Esophagus muscularis mucosa (tissue), 4 donors: ENCODE results near the gene MCCD1. TPM values are rescaled to one million over a fixed set of nuclear protein-coding genes. Genes with fewer than 3 reads are reported as not detected.

Experiments
- DNase-seq: peaks from one replicate; pipeline ENCODE4 v3.0.0-alpha.2; 2017; ENCODE audit errors: extremely low spot score
- H3K27ac ChIP-seq, 4 donors: fragments of 200-600 bp; sonication (generic); replicated peaks in 1 of 4; 1 replicate in 3 of 4; 2 replicates in 1 of 4; pipeline ENCODE4 v1.5.1; 2016 to 2019; ENCODE audit warnings: mild to moderate bottlenecking in 1 of 4
- H3K27me3 ChIP-seq, 4 donors: fragments of 200-600 bp; sonication (generic); one replicate each; pipeline versions ENCODE4 v1.5.1 to v1.6.0; 2016 to 2019
- H3K36me3 ChIP-seq, 4 donors: fragments of 200-600 bp; sonication (generic); one replicate each; pipeline ENCODE4 v1.5.1; 2016 to 2019
- H3K4me1 ChIP-seq, 4 donors: fragments of 200-600 bp; sonication (generic); one replicate each; pipeline ENCODE4 v1.5.1; 2016 to 2019
- H3K4me3 ChIP-seq, 4 donors: fragments of 200-600 bp; sonication (generic); 1 replicate in 2 of 4; 2 replicates in 2 of 4; pipeline ENCODE4 v1.5.1; 2016 to 2019; ENCODE audit warnings: mild to moderate bottlenecking in 4 of 4, moderate library complexity in 1 of 4
- H3K9me3 ChIP-seq, 4 donors: fragments of 200-600 bp; sonication (generic); 1 replicate in 3 of 4; 2 replicates in 1 of 4; pipeline ENCODE4 v1.5.1; 2016 to 2019
- EP300 ChIP-seq: sonication (generic); formaldehyde crosslinking; IDR thresholded peaks from one replicate; pipeline ENCODE4 v1.6.1; 2017; ENCODE audit warnings: antibody characterized with exemption
- POLR2A ChIP-seq: fragments of 450-650 bp; IDR thresholded peaks from one replicate; pipeline ENCODE4 v1.6.1; 2017; ENCODE audit warnings: antibody characterized with exemption, moderate library complexity, mild to moderate bottlenecking, low read depth
- POLR2AphosphoS5 ChIP-seq, 2 donors: sonication (generic); formaldehyde crosslinking; IDR thresholded peaks; one replicate each; pipeline ENCODE4 v1.6.1; 2017; ENCODE audit warnings: antibody characterized with exemption in 2 of 2
- WGBS: methylation state at CpG from one replicate; pipeline ENCODE4 v1.1.5; 2018; 5-methylcytosine and 5-hydroxymethylcytosine counted together
- intact Hi-C: fragments of 100-400 bp; cut with DNase I; formaldehyde crosslinking; loops from one replicate; pipeline ENCODE4 v1.15.1; 2023
- total RNA-seq, 4 donors: library from RNA; depleted of rRNA; stranded (reverse); fragments of >200 nt; gene quantifications; one replicate each; pipeline versions ENCODE4 v1.1.0 to v1.2.1, GENCODE V29; 2016
- TF ChIP-seq, protein P1 (sequence below), 3 experiments: fragments of 200-600 bp in 2 of 3; fragments of 450-650 bp in 1 of 3; sonication (generic) in 2 of 3; IDR thresholded peaks; one replicate each; pipeline ENCODE4 v1.5.1; 2017 to 2019; ENCODE audit warnings: antibody characterized with exemption in 3 of 3, mild to moderate bottlenecking in 2 of 3, moderate library complexity in 1 of 3

MCCD1 gene
- total RNA-seq, 4 donors from 2014 or later = not detected

DNA sequence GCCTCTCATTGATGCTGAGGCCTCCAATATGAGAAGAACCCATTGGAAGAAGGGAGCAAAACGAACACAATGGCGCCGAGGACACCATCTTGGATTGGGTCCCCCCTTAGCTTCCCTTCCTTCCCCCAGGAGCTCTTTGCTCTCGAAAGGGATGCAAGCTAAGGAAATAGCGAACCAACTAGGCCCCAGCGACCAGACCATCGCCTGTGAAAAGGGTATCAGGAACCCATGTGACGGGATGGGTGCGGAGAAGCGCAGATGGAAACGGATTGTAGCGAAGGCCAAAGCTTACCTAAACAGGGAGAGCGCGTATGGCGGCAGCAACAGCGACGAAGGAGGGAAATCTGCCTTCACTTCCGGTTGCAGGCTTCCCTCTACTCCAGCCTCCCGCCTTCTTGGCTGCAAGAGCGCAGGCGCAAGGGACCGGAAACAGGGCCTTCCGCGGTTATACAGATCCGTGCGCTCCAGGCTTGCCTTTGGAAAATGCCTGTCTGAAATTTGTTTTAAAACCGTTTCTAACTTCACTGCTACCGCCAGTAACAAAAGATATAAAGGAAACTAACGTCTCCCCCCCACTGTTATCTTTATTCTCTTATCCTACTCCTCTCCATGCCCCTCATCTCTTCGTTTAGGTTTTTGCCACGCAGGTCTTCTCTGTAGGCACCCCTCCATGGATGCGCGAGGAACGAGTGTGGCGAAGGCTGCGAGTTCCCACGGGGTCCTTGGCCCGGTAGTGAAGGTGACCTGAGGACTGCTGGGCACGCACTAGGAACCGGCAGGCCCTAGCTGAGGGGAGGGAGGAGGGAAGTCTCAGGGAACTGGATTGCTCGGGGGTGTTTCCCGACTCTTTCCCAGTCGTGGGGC is 13.1 kb downstream of the MCCD1 start, which contains the start of gene DDX39B:
Gene DDX39B, minus strand, starts transcription at position 346 of the 864 bp plus-strand sequence. CDS start 1,471 bp downstream, outside the sequence.
- 0% methylated on average over 38 of the region's 43 CpGs for WGBS
- Histone ChIP-seq H3K27ac (peak within 1 kb of the TSS; percentile 86 to 98 (median 90)), H3K4me3 (peak within 1 kb of the TSS; percentile 63 to 82 (median 72)), H3K4me1 (peaks cover 37 to 64% (median 59%) of the 10 kb centered on the region in 4 donors), H3K9me3 (no peaks in the 10 kb centered on the region), H3K36me3 (peaks cover 20 to 36% (median 33%) of the 10 kb centered on the region in 4 donors), H3K27me3 (no peaks in the 10 kb centered on the region)
- DNase-seq = peak; percentile 98
- intact Hi-C loops = loop anchor here (5.0 kb wide), 1 partner anchor 45 kb away; the partner anchor contains the start of gene MICB
- TF ChIP-seq POLR2AphosphoS5 (IDR thresholded peaks at IDR 0.05) (peak; percentile 91 to 95), EP300 (no peak), POLR2A (peak; percentile 60)
- TF ChIP-seq, protein P1, sequence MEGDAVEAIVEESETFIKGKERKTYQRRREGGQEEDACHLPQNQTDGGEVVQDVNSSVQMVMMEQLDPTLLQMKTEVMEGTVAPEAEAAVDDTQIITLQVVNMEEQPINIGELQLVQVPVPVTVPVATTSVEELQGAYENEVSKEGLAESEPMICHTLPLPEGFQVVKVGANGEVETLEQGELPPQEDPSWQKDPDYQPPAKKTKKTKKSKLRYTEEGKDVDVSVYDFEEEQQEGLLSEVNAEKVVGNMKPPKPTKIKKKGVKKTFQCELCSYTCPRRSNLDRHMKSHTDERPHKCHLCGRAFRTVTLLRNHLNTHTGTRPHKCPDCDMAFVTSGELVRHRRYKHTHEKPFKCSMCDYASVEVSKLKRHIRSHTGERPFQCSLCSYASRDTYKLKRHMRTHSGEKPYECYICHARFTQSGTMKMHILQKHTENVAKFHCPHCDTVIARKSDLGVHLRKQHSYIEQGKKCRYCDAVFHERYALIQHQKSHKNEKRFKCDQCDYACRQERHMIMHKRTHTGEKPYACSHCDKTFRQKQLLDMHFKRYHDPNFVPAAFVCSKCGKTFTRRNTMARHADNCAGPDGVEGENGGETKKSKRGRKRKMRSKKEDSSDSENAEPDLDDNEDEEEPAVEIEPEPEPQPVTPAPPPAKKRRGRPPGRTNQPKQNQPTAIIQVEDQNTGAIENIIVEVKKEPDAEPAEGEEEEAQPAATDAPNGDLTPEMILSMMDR (IDR thresholded peaks at IDR 0.05) = no peak

DNA sequence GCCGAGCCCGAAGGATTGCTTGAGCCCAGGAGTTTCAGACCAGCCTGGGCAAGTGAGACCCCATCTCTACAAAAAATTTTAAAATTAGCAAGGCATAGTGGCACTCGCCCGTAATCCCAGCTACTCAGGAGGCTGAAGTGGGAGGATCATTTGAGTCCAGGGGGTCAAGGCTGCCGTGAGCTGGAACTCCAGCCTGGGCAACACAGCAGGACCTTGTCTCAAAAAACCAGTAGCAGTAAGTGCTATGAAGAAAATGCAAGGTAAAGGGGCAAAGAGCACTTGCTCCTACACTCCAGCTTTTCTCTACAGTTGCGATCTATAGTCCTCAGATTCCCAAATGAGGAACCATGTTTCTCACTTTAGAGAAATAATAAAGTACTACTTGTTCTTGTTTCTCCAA is 14.9 kb downstream of the MCCD1 start:
- H3K4me3 ChIP-seq = no peak overlapping the region
- H3K9me3 ChIP-seq = no peaks in the 10 kb centered on the region
- H3K27me3 ChIP-seq = no peaks in the 10 kb centered on the region
- H3K4me1 ChIP-seq = peaks cover 41 to 60% (median 53%) of the 10 kb centered on the region in 4 donors
- WGBS = 95% methylated on average over 6 of the region's 6 CpGs
- DNase-seq = no peak
- intact Hi-C loops = loop anchor here (5.0 kb wide), 1 partner anchor 46 kb away; the partner anchor contains the start of gene MICB
- H3K27ac ChIP-seq = peak overlapping the region in 2 of 4 donors; percentile 86 to 91
- H3K36me3 ChIP-seq = peaks cover 11 to 18% (median 17%) of the 10 kb centered on the region in 4 donors
- TF ChIP-seq POLR2A (no peak), EP300 (no peak), POLR2AphosphoS5 (IDR thresholded peaks at IDR 0.05) (no peak)
- TF ChIP-seq, protein P1 (IDR thresholded peaks at IDR 0.05) = no peak

DNA sequence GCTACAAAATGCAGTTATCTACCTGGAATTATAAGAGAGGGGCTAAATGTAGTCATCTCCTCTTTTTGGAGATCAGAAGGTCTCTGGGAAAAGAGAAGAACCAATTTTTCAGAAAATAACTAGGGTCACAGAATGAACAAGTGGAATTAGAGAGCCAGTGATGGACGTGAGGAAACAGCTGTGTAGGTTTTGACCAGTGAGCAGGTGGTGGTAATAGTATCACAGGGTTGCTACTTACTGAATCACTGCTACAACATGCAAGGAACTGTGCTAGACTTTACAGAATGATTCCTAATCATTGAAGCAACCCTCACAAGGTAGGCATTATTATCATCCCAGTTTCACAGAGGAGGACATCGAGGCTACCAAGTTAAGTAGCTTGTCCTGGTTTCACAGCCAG is 15.9 kb downstream of the MCCD1 start:
- Histone ChIP-seq H3K27me3 (no peaks in the 10 kb centered on the region), H3K27ac (no peak overlapping the region), H3K4me1 (peaks cover 31 to 58% (median 52%) of the 10 kb centered on the region in 4 donors), H3K36me3 (peaks cover 4 to 17% (median 14%) of the 10 kb centered on the region in 4 donors), H3K4me3 (no peak overlapping the region), H3K9me3 (no peaks in the 10 kb centered on the region)
- DNase-seq = no peak
- WGBS = 58% methylated on average over 2 of the region's 2 CpGs
- intact Hi-C loops = loop anchor here (5.0 kb wide), 2 partner anchors 38 to 47 kb away; partner anchors contain the start of genes LTB and MICB
- no peak for TF ChIP-seq EP300
- TF ChIP-seq POLR2A = no peak
- TF ChIP-seq, protein P1 (IDR thresholded peaks at IDR 0.05) = no peak
- no peak for TF ChIP-seq POLR2AphosphoS5 (IDR thresholded peaks at IDR 0.05)

DNA sequence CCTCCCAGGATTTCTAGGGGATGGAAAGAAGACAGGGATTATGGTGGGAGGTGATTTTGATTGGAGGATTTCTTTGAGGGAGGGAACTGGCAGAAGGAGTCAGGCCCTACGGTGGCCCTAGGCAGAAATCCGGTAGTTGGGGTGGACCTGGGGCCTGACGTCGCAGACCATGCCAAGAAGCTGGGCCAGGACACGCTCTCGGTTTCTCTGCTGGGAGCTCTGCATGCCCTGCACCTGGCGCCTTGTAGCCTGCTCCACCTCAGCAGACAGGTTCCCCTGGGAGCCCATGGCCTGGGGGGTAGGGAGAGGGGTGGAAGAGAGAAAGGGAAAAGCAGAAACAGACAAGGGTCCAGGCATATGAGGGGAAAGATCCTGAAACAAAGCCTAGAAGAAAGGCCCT is 16.5 kb downstream of the MCCD1 start:
- intact Hi-C loops = loop anchor here (5.0 kb wide), 1 partner anchor 37 kb away; the partner anchor contains the start of gene LTB
- Histone ChIP-seq H3K27ac (no peak overlapping the region), H3K36me3 (peaks cover 5 to 17% (median 10%) of the 10 kb centered on the region in 4 donors), H3K4me1 (peaks cover 25 to 56% (median 48%) of the 10 kb centered on the region in 4 donors), H3K27me3 (no peaks in the 10 kb centered on the region), H3K4me3 (no peak overlapping the region), H3K9me3 (no peaks in the 10 kb centered on the region)
- TF ChIP-seq, protein P1 (IDR thresholded peaks at IDR 0.05) = no peak
- TF ChIP-seq EP300 (no peak), POLR2AphosphoS5 (IDR thresholded peaks at IDR 0.05) (no peak), POLR2A (no peak)
- no peak for DNase-seq
- 61% methylated on average over 7 of the region's 7 CpGs for WGBS
